GM23338 (cell line): Measurements from ENCODE around the gene AP3D1. TPM values are rescaled to one million over a fixed set of nuclear protein-coding genes. Genes with fewer than 3 reads are reported as not detected.

ENCODE experiments used
- ATAC-seq: fragments of 200-7000 bp; cut with Tn5 transposase; 3 replicates; pipeline ENCODE4 v1.9.1; 2020
- DNase-seq: peaks from one replicate; pipeline ENCODE4 v3.0.0-alpha.2; 2015; ENCODE audit warnings: low spot score
- H2AFZ ChIP-seq: fragments of 200-600 bp; sonication (generic); 2 replicates; pipeline ENCODE4 v1.8.0; 2016; ENCODE audit warnings: antibody characterized with exemption, mild to moderate bottlenecking, moderate library complexity
- H3F3A ChIP-seq: fragments of 200-600 bp; sonication (generic); replicated peaks from 2 replicates; pipeline ENCODE4 v1.8.0; 2017; ENCODE audit warnings: antibody characterized with exemption, mixed run types, low read depth
- H3K27ac ChIP-seq: fragments of 200-600 bp; sonication (generic); 2 replicates; pipeline ENCODE4 v1.6.1; 2016; ENCODE audit warnings: low read depth
- H3K27me3 ChIP-seq: fragments of 200-600 bp; sonication (generic); 2 replicates; pipeline ENCODE4 v1.8.0; 2016; ENCODE audit warnings: mild to moderate bottlenecking, mixed run types, moderate library complexity; ENCODE audit not compliant: insufficient read depth
- H3K36me3 ChIP-seq: fragments of 200-600 bp; sonication (generic); 2 replicates; pipeline ENCODE4 v1.8.0; 2016; ENCODE audit warnings: mild to moderate bottlenecking; ENCODE audit not compliant: insufficient read depth
- H3K4me1 ChIP-seq: fragments of 200-600 bp; sonication (generic); 2 replicates; pipeline ENCODE4 v1.8.0; 2016; ENCODE audit warnings: mild to moderate bottlenecking, moderate library complexity; ENCODE audit not compliant: insufficient read depth
- H3K4me2 ChIP-seq: fragments of 200-600 bp; sonication (generic); 2 replicates; pipeline ENCODE4 v1.7.1; 2017; ENCODE audit warnings: mixed run types
- H3K4me3 ChIP-seq: fragments of 200-600 bp; sonication (generic); 2 replicates; pipeline ENCODE4 v1.6.1; 2016; ENCODE audit warnings: mixed run types
- H3K79me2 ChIP-seq: fragments of 200-600 bp; sonication (generic); replicated peaks from 2 replicates; pipeline ENCODE4 v1.8.0; 2017; ENCODE audit warnings: mild to moderate bottlenecking; ENCODE audit not compliant: insufficient read depth
- H3K9me2 ChIP-seq: fragments of 200-600 bp; sonication (generic); 2 replicates; pipeline ENCODE4 v1.8.0; 2017; ENCODE audit not compliant: insufficient read depth
- H4K20me1 ChIP-seq: fragments of 200-600 bp; sonication (generic); replicated peaks from 2 replicates; pipeline ENCODE4 v1.8.0; 2017; ENCODE audit warnings: mild to moderate bottlenecking; ENCODE audit not compliant: insufficient read depth
- H3K27ac Mint-ChIP-seq: 2 replicates; pipeline ENCODE4 v1.8.0; 2020; ENCODE audit warnings: inconsistent platforms, mild to moderate bottlenecking, moderate library complexity, mixed read lengths
- H3K27me3 Mint-ChIP-seq: 3 replicates; pipeline ENCODE4 v1.8.0; 2022; ENCODE audit warnings: low read depth, mild to moderate bottlenecking, moderate library complexity, mixed read lengths, inconsistent platforms; ENCODE audit not compliant: insufficient read depth, poor library complexity
- H3K36me3 Mint-ChIP-seq: 3 replicates; pipeline ENCODE4 v1.8.0; 2021; ENCODE audit warnings: low read depth, mild to moderate bottlenecking, inconsistent platforms, moderate library complexity, mixed read lengths
- H3K4me1 Mint-ChIP-seq: 3 replicates; pipeline ENCODE4 v1.8.0; 2020; ENCODE audit warnings: mild to moderate bottlenecking, inconsistent platforms, mixed read lengths
- H3K4me3 Mint-ChIP-seq: 3 replicates; pipeline ENCODE4 v1.8.0; 2021; ENCODE audit warnings: moderate library complexity, mild to moderate bottlenecking, inconsistent platforms, mixed read lengths
- H3K9me3 Mint-ChIP-seq: 3 replicates; pipeline ENCODE4 v1.8.0; 2020; ENCODE audit warnings: moderate library complexity, mild to moderate bottlenecking, inconsistent platforms, mixed read lengths
- CREB1 ChIP-seq: fragments of 250-450 bp; sonication (Bioruptor Pico); IDR thresholded peaks from 2 replicates; pipeline ENCODE4 v1.5.0; 2020; ENCODE audit warnings: low read depth, mild to moderate bottlenecking, moderate library complexity
- EZH2phosphoT487 ChIP-seq: fragments of 200-600 bp; sonication (generic); IDR thresholded peaks from one replicate; pipeline ENCODE4 v1.8.1; 2018; ENCODE audit warnings: antibody characterized with exemption; ENCODE audit not compliant: unreplicated experiment
- NANOG ChIP-seq: IDR thresholded peaks from 2 replicates; pipeline ENCODE4 v1.6.1; 2016; ENCODE audit warnings: antibody characterized with exemption, borderline replicate concordance
- STAT1 ChIP-seq: IDR thresholded peaks from one replicate; pipeline ENCODE4 v1.6.1; 2016; ENCODE audit warnings: antibody characterized with exemption; ENCODE audit not compliant: unreplicated experiment
- ZNF114 ChIP-seq: fragments of 250-450 bp; sonication (Bioruptor Pico); IDR thresholded peaks from 2 replicates; pipeline ENCODE4 v1.5.0; 2020; ENCODE audit warnings: mild to moderate bottlenecking, moderate library complexity
- ZNF331 ChIP-seq: fragments of 250-450 bp; sonication (Bioruptor Pico); IDR thresholded peaks from 2 replicates; pipeline ENCODE4 v1.5.0; 2020; ENCODE audit warnings: low read depth, mild to moderate bottlenecking, moderate library complexity
- polyA plus RNA-seq: library from polyadenylated mRNA; unstranded; fragments of >200 nt; fragmentation: Nextera tagmentation; extraction: Ambion mirVana; gene quantifications from 2 replicates; pipeline ENCODE4 v1.2.1, GENCODE V29; 2016
- total RNA-seq: library from RNA; depleted of rRNA; stranded (reverse); fragments of >200 nt; shearing (Covaris generic); gene quantifications from 2 replicates; pipeline ENCODE4 v1.2.3, GENCODE V29; 2014
- TF ChIP-seq, protein P1 (sequence below), 2 experiments: fragments of 200-600 bp in 1 of 2; sonication (generic) in 1 of 2; conservative IDR thresholded peaks; 2 replicates each; pipeline versions ENCODE4 v1.5.1 to v1.6.1; 2016 to 2017; ENCODE audit warnings: antibody characterized with exemption in 2 of 2, low read depth in 2 of 2, mild to moderate bottlenecking in 2 of 2, moderate library complexity in 1 of 2
- TF ChIP-seq, protein P2 (sequence below): IDR thresholded peaks from one replicate; pipeline ENCODE4 v1.6.1; 2018; ENCODE audit warnings: antibody characterized with exemption; ENCODE audit not compliant: unreplicated experiment

The AP3D1 gene
- total and polyA plus RNA-seq, 2 experiments from 2014 or later: 101 to 236 TPM

DNA sequence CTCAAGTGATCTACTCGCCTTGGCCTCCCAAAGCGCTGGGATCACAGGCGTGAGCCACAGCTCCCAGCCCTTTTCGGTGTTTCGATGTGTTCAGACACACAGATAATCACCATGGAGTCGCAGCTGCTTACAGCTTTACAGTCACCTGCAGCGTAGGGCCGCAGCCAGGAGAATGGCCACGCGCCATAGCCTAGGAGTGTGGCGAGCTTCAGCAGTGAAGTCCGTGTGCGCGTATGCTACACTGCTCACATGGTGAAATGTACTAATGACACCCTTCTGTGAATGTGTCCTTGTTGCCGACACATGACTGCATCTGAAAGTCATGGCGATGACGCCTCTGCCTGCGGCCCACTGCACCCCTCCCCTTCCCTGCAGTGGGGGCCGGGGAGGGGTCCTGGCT, 23.6 kb downstream of the AP3D1 start (continued):
- TF ChIP-seq ZNF114 (CRISPR knock-in tag) (no peak), NANOG (no peak), EZH2phosphoT487 (no peak)

DNA sequence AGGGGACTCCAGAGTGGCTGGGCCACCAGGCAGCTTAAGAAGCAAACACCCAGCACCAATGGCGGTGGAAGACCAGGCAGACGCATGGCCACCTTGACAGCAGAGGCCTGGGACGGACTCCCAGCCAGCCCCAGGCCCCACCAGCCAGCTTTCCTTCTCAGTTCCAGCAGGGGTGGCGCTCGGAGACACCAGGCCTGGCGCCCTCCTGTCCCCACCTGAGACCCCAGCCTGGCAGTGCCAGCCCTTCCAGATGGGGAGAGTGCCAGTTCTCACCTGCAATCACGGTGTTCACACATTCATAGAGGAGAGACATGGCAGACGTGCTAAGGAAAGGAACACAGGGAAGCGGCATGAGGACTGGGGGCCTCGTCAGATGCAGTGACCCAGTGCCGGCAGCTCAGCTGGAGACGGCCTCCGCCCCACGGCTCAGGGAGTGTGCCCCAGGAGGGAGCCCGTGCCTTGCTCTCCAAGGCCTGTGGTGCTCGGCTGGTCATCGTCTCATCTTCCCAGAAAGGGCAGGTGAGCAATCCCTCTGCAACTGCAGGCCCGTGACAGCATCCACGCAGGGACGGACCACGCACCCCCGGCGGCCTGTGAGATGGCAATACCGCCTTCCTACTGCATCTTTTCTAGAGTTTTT, 24.4 kb downstream of the AP3D1 start:
- ATAC-seq: no peak
- Mint-ChIP-seq H3K27ac (no peak overlapping the region), H3K4me1 (no peaks in the 10 kb centered on the region), H3K36me3 (peaks cover 78% of the 10 kb centered on the region), H3K27me3 (peaks cover 6% of the 10 kb centered on the region), H3K9me3 (no peaks in the 10 kb centered on the region), H3K4me3 (no peak overlapping the region)
- peaks cover 7% of the 10 kb centered on the region; the same call in 1 of the 2 replicates for H3F3A ChIP-seq
- H3K36me3 ChIP-seq: peaks cover 28% of the 10 kb centered on the region
- H3K4me2 ChIP-seq: no peak overlapping the region
- H2AFZ ChIP-seq: no peak overlapping the region
- H3K4me3 ChIP-seq: no peak overlapping the region
- H3K9me2 ChIP-seq: no peaks in the 10 kb centered on the region
- peaks cover 19% of the 10 kb centered on the region for H4K20me1 ChIP-seq
- no peaks in the 10 kb centered on the region for H3K4me1 ChIP-seq
- no peaks in the 10 kb centered on the region for H3K27me3 ChIP-seq
- H3K27ac ChIP-seq: no peak overlapping the region
- TF ChIP-seq ZNF331 (CRISPR knock-in tag) (no peak), STAT1 (no peak), CREB1 (CRISPR knock-in tag) (no peak)
- TF ChIP-seq, protein P1, sequence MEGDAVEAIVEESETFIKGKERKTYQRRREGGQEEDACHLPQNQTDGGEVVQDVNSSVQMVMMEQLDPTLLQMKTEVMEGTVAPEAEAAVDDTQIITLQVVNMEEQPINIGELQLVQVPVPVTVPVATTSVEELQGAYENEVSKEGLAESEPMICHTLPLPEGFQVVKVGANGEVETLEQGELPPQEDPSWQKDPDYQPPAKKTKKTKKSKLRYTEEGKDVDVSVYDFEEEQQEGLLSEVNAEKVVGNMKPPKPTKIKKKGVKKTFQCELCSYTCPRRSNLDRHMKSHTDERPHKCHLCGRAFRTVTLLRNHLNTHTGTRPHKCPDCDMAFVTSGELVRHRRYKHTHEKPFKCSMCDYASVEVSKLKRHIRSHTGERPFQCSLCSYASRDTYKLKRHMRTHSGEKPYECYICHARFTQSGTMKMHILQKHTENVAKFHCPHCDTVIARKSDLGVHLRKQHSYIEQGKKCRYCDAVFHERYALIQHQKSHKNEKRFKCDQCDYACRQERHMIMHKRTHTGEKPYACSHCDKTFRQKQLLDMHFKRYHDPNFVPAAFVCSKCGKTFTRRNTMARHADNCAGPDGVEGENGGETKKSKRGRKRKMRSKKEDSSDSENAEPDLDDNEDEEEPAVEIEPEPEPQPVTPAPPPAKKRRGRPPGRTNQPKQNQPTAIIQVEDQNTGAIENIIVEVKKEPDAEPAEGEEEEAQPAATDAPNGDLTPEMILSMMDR (conservative IDR thresholded peaks at IDR 0.05; ENCODE audit: low read depth in 2 of 2): no peak
- TF ChIP-seq, protein P2, sequence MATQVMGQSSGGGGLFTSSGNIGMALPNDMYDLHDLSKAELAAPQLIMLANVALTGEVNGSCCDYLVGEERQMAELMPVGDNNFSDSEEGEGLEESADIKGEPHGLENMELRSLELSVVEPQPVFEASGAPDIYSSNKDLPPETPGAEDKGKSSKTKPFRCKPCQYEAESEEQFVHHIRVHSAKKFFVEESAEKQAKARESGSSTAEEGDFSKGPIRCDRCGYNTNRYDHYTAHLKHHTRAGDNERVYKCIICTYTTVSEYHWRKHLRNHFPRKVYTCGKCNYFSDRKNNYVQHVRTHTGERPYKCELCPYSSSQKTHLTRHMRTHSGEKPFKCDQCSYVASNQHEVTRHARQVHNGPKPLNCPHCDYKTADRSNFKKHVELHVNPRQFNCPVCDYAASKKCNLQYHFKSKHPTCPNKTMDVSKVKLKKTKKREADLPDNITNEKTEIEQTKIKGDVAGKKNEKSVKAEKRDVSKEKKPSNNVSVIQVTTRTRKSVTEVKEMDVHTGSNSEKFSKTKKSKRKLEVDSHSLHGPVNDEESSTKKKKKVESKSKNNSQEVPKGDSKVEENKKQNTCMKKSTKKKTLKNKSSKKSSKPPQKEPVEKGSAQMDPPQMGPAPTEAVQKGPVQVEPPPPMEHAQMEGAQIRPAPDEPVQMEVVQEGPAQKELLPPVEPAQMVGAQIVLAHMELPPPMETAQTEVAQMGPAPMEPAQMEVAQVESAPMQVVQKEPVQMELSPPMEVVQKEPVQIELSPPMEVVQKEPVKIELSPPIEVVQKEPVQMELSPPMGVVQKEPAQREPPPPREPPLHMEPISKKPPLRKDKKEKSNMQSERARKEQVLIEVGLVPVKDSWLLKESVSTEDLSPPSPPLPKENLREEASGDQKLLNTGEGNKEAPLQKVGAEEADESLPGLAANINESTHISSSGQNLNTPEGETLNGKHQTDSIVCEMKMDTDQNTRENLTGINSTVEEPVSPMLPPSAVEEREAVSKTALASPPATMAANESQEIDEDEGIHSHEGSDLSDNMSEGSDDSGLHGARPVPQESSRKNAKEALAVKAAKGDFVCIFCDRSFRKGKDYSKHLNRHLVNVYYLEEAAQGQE: no peak
- no peak for DNase-seq
- H3K79me2 ChIP-seq: no peaks in the 10 kb centered on the region; the same call in none of the 2 replicates
